Adipocyte (in vitro differentiated cells): ENCODE measurements around the gene KCP.

Experiments
- DNase-seq: peaks from one replicate; pipeline ENCODE4 v3.0.0-alpha.2; 2015; ENCODE audit warnings: low read depth
- H3K27me3 ChIP-seq: replicated peaks from 2 replicates; pipeline ENCODE4 v1.7.0; 2013; ENCODE audit warnings: mild to moderate bottlenecking, low read length, moderate library complexity; ENCODE audit not compliant: control insufficient read depth, insufficient read depth
- H3K36me3 ChIP-seq: 2 replicates; pipeline ENCODE4 v1.7.0; 2013; ENCODE audit warnings: low read length, mild to moderate bottlenecking, moderate library complexity; ENCODE audit not compliant: control insufficient read depth, insufficient read depth, severe bottlenecking
- H3K4me1 ChIP-seq: 2 replicates; pipeline ENCODE4 v1.7.0; 2013; ENCODE audit warnings: mild to moderate bottlenecking, low read length, moderate library complexity; ENCODE audit not compliant: control insufficient read depth, insufficient read depth
- H3K4me3 ChIP-seq: 2 replicates; pipeline ENCODE4 v1.7.0; 2013; ENCODE audit warnings: mild to moderate bottlenecking, low read length, moderate library complexity
- H3K9ac ChIP-seq: 2 replicates; pipeline ENCODE4 v1.7.0; 2013; ENCODE audit warnings: mild to moderate bottlenecking, low read length, moderate library complexity
- H3K9me3 ChIP-seq: 2 replicates; pipeline ENCODE4 v1.7.0; 2013; ENCODE audit warnings: mild to moderate bottlenecking, low read length, moderate library complexity; ENCODE audit not compliant: control insufficient read depth

KCP gene

GRCh38 chr7:128849804-128850490 lies 60.6 kb downstream of the KCP start:
- Histone ChIP-seq H3K36me3 (peaks cover 97% of the 10 kb centered on the region), H3K4me3 (no peak overlapping the region), H3K27me3 (no peaks in the 10 kb centered on the region), H3K4me1 (no peaks in the 10 kb centered on the region), H3K9ac (no peak overlapping the region), H3K9me3 (no peaks in the 10 kb centered on the region)
- DNase-seq, result no peak

- H3K4me3 ChIP-seq, result no peak overlapping the region
- H3K27me3 ChIP-seq, result no peaks in the 10 kb centered on the region
- no peak overlapping the region for H3K9ac ChIP-seq
- DNase-seq, result no peak
- H3K4me1 ChIP-seq, result no peaks in the 10 kb centered on the region
- no peaks in the 10 kb centered on the region for H3K9me3 ChIP-seq
- peaks cover 97% of the 10 kb centered on the region for H3K36me3 ChIP-seq
Observed at GRCh38 chr7:128849156-128849515, 61.4 kb downstream of the KCP start.

GRCh38 chr7:128848289-128849155 lies 62.0 kb downstream of the KCP start:
- Histone ChIP-seq H3K4me3 (no peak overlapping the region), H3K27me3 (no peaks in the 10 kb centered on the region), H3K4me1 (no peaks in the 10 kb centered on the region), H3K36me3 (peaks cover 97% of the 10 kb centered on the region), H3K9me3 (no peaks in the 10 kb centered on the region), H3K9ac (no peak overlapping the region)
- no peak for DNase-seq

- no peaks in the 10 kb centered on the region for H3K9me3 ChIP-seq
- H3K9ac ChIP-seq, result no peak overlapping the region
- no peaks in the 10 kb centered on the region for H3K4me1 ChIP-seq
- no peaks in the 10 kb centered on the region for H3K27me3 ChIP-seq
- peaks cover 97% of the 10 kb centered on the region for H3K36me3 ChIP-seq
- no peak overlapping the region for H3K4me3 ChIP-seq
- no peak for DNase-seq
Observed at GRCh38 chr7:128847721-128848211, 62.7 kb downstream of the KCP start.

- Histone ChIP-seq H3K9ac (no peak overlapping the region), H3K4me1 (no peaks in the 10 kb centered on the region), H3K4me3 (no peak overlapping the region), H3K36me3 (peaks cover 95% of the 10 kb centered on the region), H3K27me3 (no peaks in the 10 kb centered on the region), H3K9me3 (no peaks in the 10 kb centered on the region)
- no peak for DNase-seq
Observed at GRCh38 chr7:128846781-128847444, 63.6 kb downstream of the KCP start.

GRCh38 chr7:128845987-128846386 lies 64.5 kb downstream of the KCP start:
- H3K36me3 ChIP-seq, result peaks cover 95% of the 10 kb centered on the region
- H3K4me1 ChIP-seq, result peaks cover 6% of the 10 kb centered on the region
- no peak overlapping the region for H3K4me3 ChIP-seq

GRCh38 chr7:128845475-128845874 lies 65.0 kb downstream of the KCP start:
- H3K36me3 ChIP-seq, result peaks cover 95% of the 10 kb centered on the region
- H3K9ac ChIP-seq, result no peak overlapping the region
- H3K27me3 ChIP-seq, result no peaks in the 10 kb centered on the region
- H3K9me3 ChIP-seq, result no peaks in the 10 kb centered on the region
- DNase-seq, result no peak
- H3K4me3 ChIP-seq, result no peak overlapping the region
- peaks cover 6% of the 10 kb centered on the region for H3K4me1 ChIP-seq

More at GRCh38 chr7:128845987-128846386, 64.5 kb downstream of the KCP start:
- Histone ChIP-seq H3K27me3 (no peaks in the 10 kb centered on the region), H3K9ac (no peak overlapping the region), H3K9me3 (no peaks in the 10 kb centered on the region)
- DNase-seq, result no peak

GRCh38 chr7:128844777-128845311 lies 65.7 kb downstream of the KCP start:
- Histone ChIP-seq H3K9me3 (no peaks in the 10 kb centered on the region), H3K4me1 (peaks cover 6% of the 10 kb centered on the region), H3K4me3 (no peak overlapping the region), H3K9ac (no peak overlapping the region), H3K36me3 (peaks cover 95% of the 10 kb centered on the region), H3K27me3 (no peaks in the 10 kb centered on the region)
- no peak for DNase-seq

- H3K4me3 ChIP-seq, result no peak overlapping the region
Observed at GRCh38 chr7:128843938-128844621, 66.4 kb downstream of the KCP start.

GRCh38 chr7:128842674-128843641 lies 67.6 kb downstream of the KCP start:
- Histone ChIP-seq H3K4me1 (peaks cover 6% of the 10 kb centered on the region), H3K36me3 (peaks cover 96% of the 10 kb centered on the region), H3K9me3 (no peaks in the 10 kb centered on the region), H3K9ac (no peak overlapping the region), H3K27me3 (no peaks in the 10 kb centered on the region), H3K4me3 (no peak overlapping the region)
- DNase-seq, result no peak

More at GRCh38 chr7:128843938-128844621, 66.4 kb downstream of the KCP start:
- Histone ChIP-seq H3K9ac (no peak overlapping the region), H3K9me3 (no peaks in the 10 kb centered on the region), H3K4me1 (peaks cover 6% of the 10 kb centered on the region), H3K36me3 (peaks cover 95% of the 10 kb centered on the region), H3K27me3 (no peaks in the 10 kb centered on the region)
- DNase-seq, result no peak
